MG63 (cell line): Measurements from ENCODE around the gene CAPNS1. TPM values are rescaled to one million over a fixed set of nuclear protein-coding genes. Genes with fewer than 3 reads are reported as not detected.
"Not testable (repeated sequence)": the region's sequence is repeated elsewhere in the genome, so short reads cannot be mapped to it uniquely, and the experiment has no call there.

ENCODE experiments used
- DNase-seq: peaks from one replicate; pipeline ENCODE4 v3.0.0-alpha.2; 2020
- H3K27me3 ChIP-seq: fragments of 250-450 bp; sonication (Bioruptor Pico); 2 replicates; pipeline ENCODE4 v1.5.1; 2020; ENCODE audit warnings: mild to moderate bottlenecking, moderate library complexity
- H3K36me3 ChIP-seq: fragments of 250-450 bp; sonication (Bioruptor Pico); 2 replicates; pipeline ENCODE4 v1.5.1; 2020; ENCODE audit warnings: mild to moderate bottlenecking, moderate library complexity
- H3K4me3 ChIP-seq: fragments of 250-450 bp; sonication (Bioruptor Pico); 2 replicates; pipeline ENCODE4 v1.5.1; 2020; ENCODE audit warnings: mild to moderate bottlenecking, moderate library complexity
- H3K9me3 ChIP-seq: fragments of 250-450 bp; sonication (Bioruptor Pico); 2 replicates; pipeline ENCODE4 v1.5.1; 2020; ENCODE audit warnings: mild to moderate bottlenecking, moderate library complexity
- total RNA-seq: library from RNA; depleted of rRNA; stranded (reverse); fragments of >200 nt; shearing (Covaris generic); gene quantifications from 2 replicates; pipeline ENCODE4 v1.2.3, GENCODE V29; 2014; ENCODE audit warnings: low replicate concordance; rRNA removed

CAPNS1 gene
- total RNA-seq, 1 experiment from 2014 or later = 415 TPM

DNA sequence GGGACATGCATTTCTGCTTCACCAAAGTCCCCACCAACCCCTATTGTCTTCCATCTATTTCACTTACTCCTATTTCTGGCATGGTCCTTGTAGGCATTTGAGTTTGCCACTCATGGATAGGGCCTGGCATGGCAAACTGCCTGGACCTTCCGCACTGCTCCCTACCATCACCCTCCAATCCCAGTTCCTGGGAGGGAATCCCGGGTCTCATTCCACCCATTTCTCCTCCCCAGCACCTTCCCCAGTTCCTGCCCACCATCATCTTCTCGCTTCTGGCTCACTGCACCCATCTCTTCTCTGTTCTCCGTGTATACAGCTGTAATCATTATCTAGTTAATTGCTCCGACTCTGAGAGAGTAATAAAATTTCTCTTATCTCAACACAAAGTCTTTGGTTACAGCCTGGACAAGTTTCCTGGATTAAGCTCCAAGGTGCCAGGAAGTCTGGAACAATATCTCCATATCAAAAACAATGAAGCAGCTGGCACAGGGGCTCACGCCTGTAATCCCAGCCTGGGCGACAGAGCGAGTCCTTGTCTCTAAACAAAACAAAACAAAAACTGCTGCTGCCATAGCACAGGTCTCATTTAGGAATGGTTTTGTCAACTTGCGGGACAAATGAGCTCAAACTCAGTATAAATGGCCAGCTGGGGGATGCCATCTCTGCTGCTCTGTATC is 29.4 kb downstream of the CAPNS1 start:
- peak; percentile 50 for DNase-seq

DNA sequence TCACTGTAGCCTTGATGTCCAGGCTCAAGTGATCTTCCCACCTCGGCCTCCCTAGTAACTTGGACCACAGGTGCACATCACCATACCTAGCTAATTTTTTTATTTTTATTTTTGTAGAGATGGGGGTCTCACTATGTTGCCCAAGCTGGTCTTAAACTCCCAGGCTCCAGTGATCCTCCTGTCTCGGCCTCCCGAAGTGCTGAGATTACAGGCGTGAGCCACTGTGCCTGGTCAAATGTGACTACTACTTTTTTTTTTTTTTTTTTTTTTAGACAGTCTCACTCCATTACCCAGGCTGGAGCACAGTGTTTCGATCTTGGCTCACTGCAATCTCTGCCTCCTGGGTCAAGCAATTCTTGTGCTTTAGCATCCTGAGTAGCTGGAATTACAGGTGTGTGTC is 33.0 kb downstream of the CAPNS1 start:
- DNase-seq = no peak
- H3K4me3 ChIP-seq = no peak overlapping the region
- H3K27me3 ChIP-seq = no peaks in the 10 kb centered on the region
- H3K36me3 ChIP-seq = no peaks in the 10 kb centered on the region; the same call in 1 of the 2 replicates
- no peaks in the 10 kb centered on the region for H3K9me3 ChIP-seq

More for the DNA sequence above, 29.4 kb downstream of the CAPNS1 start:
- no peaks in the 10 kb centered on the region for H3K9me3 ChIP-seq
- no peaks in the 10 kb centered on the region for H3K27me3 ChIP-seq
- peaks cover 7% of the 10 kb centered on the region for H3K36me3 ChIP-seq
- no peak overlapping the region for H3K4me3 ChIP-seq

DNA sequence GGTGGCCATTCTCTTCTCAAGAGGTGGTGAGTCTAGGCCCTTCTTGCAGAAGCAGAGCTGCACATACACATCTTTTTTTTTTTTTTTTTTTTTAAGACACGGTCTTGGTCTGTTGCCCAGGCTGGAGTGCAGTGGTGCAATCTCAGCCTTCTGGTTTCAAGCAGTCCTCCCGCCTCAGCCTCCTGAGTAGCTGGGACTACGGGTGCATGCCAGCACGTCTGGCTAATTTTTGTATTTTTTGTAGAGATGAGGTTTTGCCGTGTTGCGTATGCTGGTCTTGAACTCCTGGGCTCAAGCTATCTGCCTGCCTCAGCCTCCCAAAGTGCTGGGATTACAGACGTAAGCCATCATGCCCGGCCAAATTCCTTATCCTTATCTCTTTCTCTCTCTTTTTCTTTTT is 34.0 kb downstream of the CAPNS1 start:
- H3K4me3 ChIP-seq, H3K9me3 ChIP-seq, DNase-seq, H3K27me3 ChIP-seq, H3K36me3 ChIP-seq: not testable (repeated sequence)

DNA sequence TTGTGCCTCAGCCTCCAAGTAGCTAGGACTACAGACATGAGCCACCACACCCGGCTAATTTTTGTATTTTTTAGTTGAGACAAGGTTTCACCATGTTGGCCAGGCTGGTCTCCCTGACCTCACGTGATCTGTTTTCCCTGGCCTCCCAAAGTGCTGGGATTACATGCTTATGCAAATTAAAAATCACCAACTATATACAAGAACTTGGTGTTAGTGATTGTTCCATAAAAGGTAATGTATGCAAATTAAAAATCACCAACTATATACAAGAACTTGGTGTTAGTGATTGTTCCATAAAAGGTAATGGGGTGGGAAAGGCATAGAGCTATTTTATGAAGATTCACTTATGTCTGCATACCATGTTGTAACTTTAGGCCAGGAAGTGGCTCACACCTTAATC is 39.2 kb downstream of the CAPNS1 start:
- H3K36me3 ChIP-seq = peaks cover 15% of the 10 kb centered on the region
- H3K9me3 ChIP-seq, H3K4me3 ChIP-seq, H3K27me3 ChIP-seq, DNase-seq: not testable (repeated sequence)

DNA sequence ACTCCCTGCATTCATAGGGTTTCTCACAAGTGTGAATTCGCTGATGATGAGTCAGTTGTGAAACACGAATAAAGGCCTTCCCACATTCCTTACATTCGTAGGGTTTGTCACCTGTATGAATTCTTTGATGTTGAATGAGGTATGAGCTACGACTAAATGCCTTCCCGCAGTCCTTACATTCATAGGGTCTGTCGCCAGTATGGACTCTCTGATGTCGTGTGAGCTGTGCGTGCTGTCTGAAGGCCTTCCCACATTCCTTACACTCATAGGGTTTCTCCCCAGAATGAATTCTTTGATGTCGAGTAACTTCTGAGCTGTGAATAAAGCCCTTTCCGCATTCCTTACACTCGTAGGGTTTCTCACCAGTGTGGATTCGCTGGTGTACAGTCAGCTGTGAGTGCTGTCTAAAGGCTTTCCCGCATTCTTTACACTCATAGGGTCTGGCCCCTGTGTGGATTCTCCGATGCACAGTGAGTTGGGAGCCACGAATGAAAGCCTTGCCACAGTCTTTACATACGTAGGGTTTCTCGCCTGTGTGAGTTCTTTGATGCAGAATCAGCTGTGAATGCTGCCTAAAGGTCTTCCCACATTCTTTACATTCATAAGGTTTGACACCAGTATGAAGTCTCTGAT is 42.9 kb downstream of the CAPNS1 start:
- DNase-seq = no peak
- Histone ChIP-seq H3K9me3 (no peaks in the 10 kb centered on the region), H3K4me3 (no peak overlapping the region), H3K27me3 (no peaks in the 10 kb centered on the region), H3K36me3 (peaks cover 15% of the 10 kb centered on the region)

DNA sequence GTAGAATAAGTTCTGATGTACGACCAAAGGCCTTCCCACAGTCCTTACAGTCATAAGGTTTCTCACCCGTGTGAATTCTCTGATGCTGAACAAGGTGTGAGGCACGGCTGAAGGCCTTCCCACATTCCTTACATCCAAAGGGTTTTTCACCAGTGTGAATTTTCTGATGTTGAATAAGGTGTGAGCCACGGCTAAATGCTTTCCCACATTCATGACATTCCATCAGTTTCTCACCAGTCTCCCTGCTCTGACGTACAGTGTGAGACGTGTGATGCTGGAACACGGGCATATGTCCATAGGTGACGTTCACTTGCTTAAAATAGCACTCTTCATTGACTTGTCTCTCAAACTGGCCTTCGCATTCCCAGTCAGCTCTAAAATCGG is 43.4 kb downstream of the CAPNS1 start:
- Histone ChIP-seq H3K36me3 (peaks cover 15% of the 10 kb centered on the region), H3K27me3 (no peaks in the 10 kb centered on the region)

DNA sequence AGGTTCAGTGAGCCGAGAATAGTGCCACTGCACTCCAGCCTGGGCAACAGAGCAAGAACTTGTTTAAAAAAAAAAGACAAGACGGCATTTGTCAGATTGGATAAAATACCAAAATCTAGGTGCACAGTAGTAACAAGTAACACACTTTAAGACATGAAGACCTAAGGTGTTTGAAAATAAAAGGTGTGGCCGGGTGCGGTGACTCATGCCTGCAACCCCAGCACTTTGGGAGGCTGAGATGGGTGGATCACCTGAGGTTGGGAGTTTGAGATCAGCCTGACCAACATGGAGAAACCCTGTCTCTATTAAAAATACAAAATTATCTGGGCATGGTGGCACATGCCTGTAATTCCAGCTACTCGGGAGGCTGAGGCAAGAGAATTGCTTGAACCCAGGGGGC is 46.9 kb downstream of the CAPNS1 start:
- H3K4me3 ChIP-seq, H3K27me3 ChIP-seq, DNase-seq, H3K9me3 ChIP-seq: not testable (repeated sequence)
- H3K36me3 ChIP-seq = peaks cover 20% of the 10 kb centered on the region

More for the DNA sequence above, 43.4 kb downstream of the CAPNS1 start:
- DNase-seq = no peak
- Histone ChIP-seq H3K9me3 (no peaks in the 10 kb centered on the region), H3K4me3 (no peak overlapping the region)

DNA sequence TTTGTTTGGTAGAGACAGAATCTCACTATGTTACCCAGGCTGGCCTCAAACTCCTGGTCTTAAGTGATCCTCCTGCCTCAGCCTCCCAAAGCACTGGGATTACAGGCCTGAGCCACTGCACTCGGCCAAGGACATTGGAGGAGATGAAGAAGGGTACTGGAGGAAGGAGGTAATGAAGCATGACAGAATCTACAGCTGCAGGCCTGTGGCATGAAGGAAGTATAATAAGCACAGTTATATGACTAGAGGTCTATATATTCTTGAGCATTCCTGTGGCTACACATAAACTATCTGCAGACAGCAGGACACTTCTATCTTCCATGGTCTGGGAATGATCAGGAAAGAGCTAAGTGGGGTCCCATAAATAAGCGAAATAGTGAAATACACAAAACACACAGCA is 56.4 kb downstream of the CAPNS1 start:
- Histone ChIP-seq H3K36me3 (peaks cover 14% of the 10 kb centered on the region), H3K9me3 (no peaks in the 10 kb centered on the region), H3K4me3 (no peak overlapping the region), H3K27me3 (no peaks in the 10 kb centered on the region)
- no peak for DNase-seq

DNA sequence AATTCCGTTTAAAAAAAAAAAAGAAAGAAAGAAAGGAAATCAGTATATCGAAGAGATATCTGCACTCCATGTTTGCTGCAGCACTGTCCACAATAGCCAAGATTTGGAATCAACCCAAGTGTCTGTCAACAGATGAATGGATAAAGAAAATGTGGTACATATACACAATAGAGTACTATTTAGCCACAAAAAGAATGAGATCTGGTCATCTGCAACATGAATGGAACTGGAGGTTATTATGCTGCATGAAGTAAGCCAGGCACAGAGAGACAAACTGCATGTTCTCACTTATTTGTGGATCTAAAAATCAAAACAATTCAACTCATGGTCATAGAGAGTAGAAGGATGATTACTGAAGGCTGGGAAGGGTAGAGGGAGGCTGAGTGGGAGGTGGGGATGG is 58.3 kb downstream of the CAPNS1 start:
- Histone ChIP-seq H3K4me3 (no peak overlapping the region), H3K36me3 (peaks cover 14% of the 10 kb centered on the region), H3K9me3 (no peaks in the 10 kb centered on the region), H3K27me3 (no peaks in the 10 kb centered on the region)
- no peak for DNase-seq

Other genes with a start within 250 kb of the CAPNS1 start
- gene NFKBID, start 239.5 kb upstream of the CAPNS1 start, total RNA-seq = 0.81 and 2.1 TPM in 2 replicates
- gene HCST, start 237.5 kb upstream of the CAPNS1 start, total RNA-seq = not detected in 2 replicates
- gene TYROBP, start 231.8 kb upstream of the CAPNS1 start, total RNA-seq = not detected in 2 replicates
- 2.3 and 2.9 TPM in 2 replicates for gene LRFN3, start 203.7 kb upstream of the CAPNS1 start, total RNA-seq
- 46.1 and 77.8 TPM in 2 replicates for gene SDHAF1, start 144.9 kb upstream of the CAPNS1 start, total RNA-seq
- gene SYNE4, start 131.3 kb upstream of the CAPNS1 start, total RNA-seq = 0.22 and 0.23 TPM in 2 replicates
- 25.1 and 26.1 TPM in 2 replicates for gene ALKBH6, start 125.9 kb upstream of the CAPNS1 start, total RNA-seq
- not detected in 2 replicates for gene CLIP3, start 107.2 kb upstream of the CAPNS1 start, total RNA-seq
- 0.72 and 2.1 TPM in 2 replicates for gene THAP8, start 85.8 kb upstream of the CAPNS1 start, total RNA-seq
- gene WDR62, start 85.2 kb upstream of the CAPNS1 start, total RNA-seq = 2.5 and 6.1 TPM in 2 replicates
- not detected in 2 replicates for gene OVOL3, start 28.9 kb upstream of the CAPNS1 start, total RNA-seq
- 94.2 and 101 TPM in 2 replicates for gene POLR2I, start 25.2 kb upstream of the CAPNS1 start, total RNA-seq
- 453 and 520 TPM in 2 replicates for gene TBCB, start 24.6 kb upstream of the CAPNS1 start, total RNA-seq
- not detected in 2 replicates for gene COX7A1, start 12.4 kb downstream of the CAPNS1 start, total RNA-seq
- 3.0 and 3.9 TPM in 2 replicates for gene ZNF565, start 74.6 kb downstream of the CAPNS1 start, total RNA-seq
- gene ZNF146, start 75.0 kb downstream of the CAPNS1 start, total RNA-seq = 42.5 and 89.2 TPM in 2 replicates
- gene ZFP14, start 239.1 kb downstream of the CAPNS1 start, total RNA-seq = 1.3 and 1.7 TPM in 2 replicates